GM12878 (cell line): ENCODE measurements around the gene MRPS27. TPM values are rescaled to one million over a fixed set of nuclear protein-coding genes. Genes with fewer than 3 reads are reported as not detected.

Experiments
- ATAC-seq: fragments of 200-7000 bp; cut with Tn5 transposase; 3 replicates; pipeline ENCODE4 v1.9.1; 2020; ENCODE audit warnings: mild to moderate bottlenecking, moderate library complexity
- BruUV-seq: library from RNA; stranded (reverse); fragments of 400-500 nt; replicated peaks from 2 replicates; lab custom pipeline; 2021; lab: Mats Ljungman, UMichigan
- CTCF ChIA-PET: fragments of 300-600 bp; sonication (Branson Sonifier 250); formaldehyde crosslinking; extraction: SDS; loops from one replicate; lab custom pipeline; 2021; ENCODE audit warnings: inconsistent platforms; lab: Yijun Ruan, JAX
- POLR2A ChIA-PET: fragments of 350-600 bp; formaldehyde crosslinking; extraction: SDS; loops from one replicate; lab custom pipeline; 2021; ENCODE audit warnings: inconsistent platforms; lab: Charles Lee
- RAD21 ChIA-PET: fragments of 300-600 bp; sonication (Branson Sonifier 250); formaldehyde crosslinking; loops from one replicate; lab custom pipeline; 2023; ENCODE audit warnings: antibody characterized with exemption; ENCODE audit not compliant: unreplicated experiment; lab: Charles Lee
- SMC1A ChIA-PET: fragments of 300-600 bp; sonication (Branson Sonifier 250); formaldehyde crosslinking; loops from one replicate; lab custom pipeline; 2023; ENCODE audit not compliant: unreplicated experiment, uncharacterized antibody; lab: Charles Lee
- DNase-seq: peaks from one replicate; pipeline ENCODE4 v3.0.0-alpha.2; 2011; ENCODE audit warnings: low read depth, low spot score
- FAIRE-seq: peaks from 3 replicates; lab custom pipeline; 2011; peaks lifted over from hg19 to GRCh38; lab: Jason Lieb, UNC
- H2AFZ ChIP-seq: 2 replicates; pipeline ENCODE4 v1.6.0; 2011; ENCODE audit warnings: low read depth, low read length, control low read depth; ENCODE audit not compliant: control insufficient read depth
- H3K27ac ChIP-seq: 2 replicates; pipeline ENCODE4 v1.5.1; 2011; ENCODE audit warnings: control low read depth; ENCODE audit not compliant: control insufficient read depth, insufficient read depth
- H3K27me3 ChIP-seq, 2 experiments: replicated peaks in 1 of 2; 2 replicates each; pipeline versions ENCODE4 v1.6.0 to v1.6.1; 2011; ENCODE audit warnings: low read length in 1 of 2; ENCODE audit not compliant: control insufficient read depth in 2 of 2, insufficient read depth in 2 of 2
- H3K36me3 ChIP-seq, 2 experiments: 2 replicates each; pipeline ENCODE4 v1.5.1; 2011; ENCODE audit warnings: low read length in 1 of 2; ENCODE audit not compliant: control insufficient read depth in 2 of 2, insufficient read depth in 2 of 2
- H3K4me1 ChIP-seq: 2 replicates; pipeline ENCODE4 v1.6.1; 2011; ENCODE audit warnings: mild to moderate bottlenecking, low read length, moderate library complexity, mixed read lengths; ENCODE audit not compliant: control insufficient read depth, insufficient read depth
- H3K4me2 ChIP-seq: 2 replicates; pipeline ENCODE4 v1.6.0; 2011; ENCODE audit warnings: control low read depth; ENCODE audit not compliant: control insufficient read depth, insufficient read depth
- H3K4me3 ChIP-seq: fragments of 200-600 bp; sonication (generic); 2 replicates; pipeline ENCODE4 v1.5.1; 2016
- H3K79me2 ChIP-seq: 2 replicates; pipeline ENCODE4 v1.6.0; 2011; ENCODE audit warnings: low read length; ENCODE audit not compliant: control insufficient read depth, insufficient read depth
- H3K9ac ChIP-seq: 2 replicates; pipeline ENCODE4 v1.8.0; 2011; ENCODE audit warnings: low read length, control low read depth, mixed read lengths; ENCODE audit not compliant: control insufficient read depth, insufficient read depth
- H3K9me3 ChIP-seq: replicated peaks from 3 replicates; pipeline ENCODE4 v1.5.1; 2011; ENCODE audit warnings: mild to moderate bottlenecking, low read length; ENCODE audit not compliant: control insufficient read depth, insufficient read depth
- H4K20me1 ChIP-seq: 2 replicates; pipeline ENCODE4 v1.6.0; 2011; ENCODE audit not compliant: control insufficient read depth, insufficient read depth
- BRCA1 ChIP-seq: IDR thresholded peaks from 2 replicates; pipeline ENCODE4 v1.6.1; 2011; ENCODE audit warnings: low read depth, low read length, improper control_type of control experiment
- EGR1 ChIP-seq, 2 experiments: IDR thresholded peaks; 1 replicate in 1 of 2; 2 replicates in 1 of 2; pipeline ENCODE4 v1.6.1; 2011 to 2012; ENCODE audit warnings: low read depth in 2 of 2, low read length in 2 of 2, borderline replicate concordance in 1 of 2, mild to moderate bottlenecking in 1 of 2, moderate library complexity in 1 of 2
- HSF1 ChIP-seq: fragments of 150-350 bp; IDR thresholded peaks from 2 replicates; pipeline ENCODE4 v1.6.1; 2014; ENCODE audit warnings: mild to moderate bottlenecking, low read depth, low read length
- NR2F1 ChIP-seq: fragments of 450-650 bp; conservative IDR thresholded peaks from 2 replicates; pipeline ENCODE4 v1.6.1; 2017; ENCODE audit warnings: mild to moderate bottlenecking
- PKNOX1 ChIP-seq: fragments of 450-650 bp; IDR thresholded peaks from 2 replicates; pipeline ENCODE4 v1.6.1; 2016; ENCODE audit warnings: mild to moderate bottlenecking
- SIX5 ChIP-seq: IDR thresholded peaks from 2 replicates; pipeline ENCODE4 v1.6.1; 2011; ENCODE audit warnings: mild to moderate bottlenecking, low read depth, low read length, moderate library complexity; ENCODE audit not compliant: severe bottlenecking
- SMAD5 ChIP-seq: IDR thresholded peaks from 2 replicates; pipeline ENCODE4 v1.6.1; 2016; ENCODE audit warnings: antibody characterized with exemption, low read depth
- ZBTB33 ChIP-seq: fragments of 450-650 bp; IDR thresholded peaks from 2 replicates; pipeline ENCODE4 v1.6.1; 2017; ENCODE audit warnings: mild to moderate bottlenecking
- ZNF622 ChIP-seq: fragments of 450-650 bp; IDR thresholded peaks from 2 replicates; pipeline ENCODE4 v1.6.1; 2017; ENCODE audit warnings: mild to moderate bottlenecking, inconsistent platforms
- WGBS: methylation state at CpG from one replicate; pipeline ENCODE4 v1.1.6; 2016; ENCODE audit warnings: low lambda C conversion rate; ENCODE audit not compliant: insufficient replicate concordance, insufficient coverage; ENCODE audit errors: missing lambda C conversion rate; 5-methylcytosine and 5-hydroxymethylcytosine counted together
- in situ Hi-C: fragments of 300-500 bp; cut with MboI; formaldehyde crosslinking; loops from 9 replicates; pipeline ENCODE4 v1.14.3; 2018; ENCODE audit warnings: mixed read lengths
- intact Hi-C: fragments of 100-400 bp; cut with micrococcal nuclease; formaldehyde crosslinking; loops from one replicate; pipeline ENCODE4 v1.14.2; 2022; ENCODE audit not compliant: unreplicated experiment
- polyA plus RNA-seq, 11 experiments: library from polyadenylated mRNA; depleted of rRNA in 4 of 11; unstranded in 6 of 11; stranded (reverse) in 5 of 11; fragments of >200 nt; fragmentation: Nextera tagmentation in 4 of 11; fragmentation: Illumina TruSeq in 1 of 11; extraction: Ambion mirVana in 4 of 11; extraction: Trizol in 1 of 11; gene quantifications; 1 replicate in 1 of 11; 2 replicates in 10 of 11; pipeline versions ENCODE4 v1.2.1 to v1.2.3, GENCODE V29; 2011 to 2016; ENCODE audit warnings: inconsistent platforms in 2 of 11, missing spikeins in 2 of 11, low read depth in 1 of 11
- total RNA-seq, 4 experiments: library from RNA; depleted of rRNA in 3 of 4; stranded (reverse); fragments of >200 nt in 3 of 4; fragmentation: Illumina TruSeq in 1 of 4; extraction: Trizol in 1 of 4; gene quantifications; 2 replicates each; pipeline versions ENCODE4 v1.2.1 to v1.2.3, GENCODE V29; 2013 to 2021

Gene MRPS27
- total and polyA plus RNA-seq, 10 of the 15 experiments (the other 5 are each of a cell fraction or from before 2014, with no cell fraction given), result 61.0 to 128 (median 93.0) TPM

GRCh38 chr5:72364171-72364570 lies 44.1 kb upstream of the MRPS27 start:
- Histone ChIP-seq H3K4me2 (no peak overlapping the region), H3K9me3 (no peaks in the 10 kb centered on the region), H3K4me3 (no peak overlapping the region), H4K20me1 (no peaks in the 10 kb centered on the region), H3K4me1 (peaks cover 7% of the 10 kb centered on the region), H3K79me2 (no peaks in the 10 kb centered on the region), H2AFZ (no peak overlapping the region), H3K27me3 (no peaks in the 10 kb centered on the region), H3K36me3 (peaks cover 0 to 11% of the 10 kb centered on the region in 2 experiments; a peak in 1 of 4 replicates), H3K9ac (no peak overlapping the region), H3K27ac (no peak overlapping the region)
- ATAC-seq (no peak), FAIRE-seq (no peak), DNase-seq (no peak)
- in situ Hi-C loops, result no loop called here
- intact Hi-C loops, result no loop called here
- ChIA-PET POLR2A (no interaction called here), CTCF (interaction anchor here (0.8 to 9.4 kb wide), 2 partner anchors 161 to 489 kb away, joined by 3 to 238 read pairs; no protein-coding TSS in a partner anchor), SMC1A (interaction anchor here (0.8 to 8.6 kb wide), 4 partner anchors 24 to 161 kb away, joined by 3 to 214 read pairs (median 4); no protein-coding TSS in a partner anchor), RAD21 (no interaction called here)
- no TSS peak for BruUV-seq
- WGBS, result 91% methylated on average over 1 of the region's 1 CpG
- no peak for TF ChIP-seq HSF1
- TF ChIP-seq ZBTB33, result no peak
- no peak for TF ChIP-seq SIX5
- TF ChIP-seq EGR1 (IDR thresholded peaks at IDR 0.05; ENCODE audit: borderline replicate concordance in 1 of 2, low read depth in 2 of 2, low read length in 2 of 2), result no peak
- no peak for TF ChIP-seq SMAD5
- no peak for TF ChIP-seq PKNOX1
- TF ChIP-seq BRCA1, result no peak
- no peak for TF ChIP-seq NR2F1
- TF ChIP-seq ZNF622, result no peak
